ENCODE data around the gene PLCH1.

GRCh38 chr3:155641956-155642355 is 102.9 kb downstream of the PLCH1 start:
- TF ChIP-seq, protein P1, sequence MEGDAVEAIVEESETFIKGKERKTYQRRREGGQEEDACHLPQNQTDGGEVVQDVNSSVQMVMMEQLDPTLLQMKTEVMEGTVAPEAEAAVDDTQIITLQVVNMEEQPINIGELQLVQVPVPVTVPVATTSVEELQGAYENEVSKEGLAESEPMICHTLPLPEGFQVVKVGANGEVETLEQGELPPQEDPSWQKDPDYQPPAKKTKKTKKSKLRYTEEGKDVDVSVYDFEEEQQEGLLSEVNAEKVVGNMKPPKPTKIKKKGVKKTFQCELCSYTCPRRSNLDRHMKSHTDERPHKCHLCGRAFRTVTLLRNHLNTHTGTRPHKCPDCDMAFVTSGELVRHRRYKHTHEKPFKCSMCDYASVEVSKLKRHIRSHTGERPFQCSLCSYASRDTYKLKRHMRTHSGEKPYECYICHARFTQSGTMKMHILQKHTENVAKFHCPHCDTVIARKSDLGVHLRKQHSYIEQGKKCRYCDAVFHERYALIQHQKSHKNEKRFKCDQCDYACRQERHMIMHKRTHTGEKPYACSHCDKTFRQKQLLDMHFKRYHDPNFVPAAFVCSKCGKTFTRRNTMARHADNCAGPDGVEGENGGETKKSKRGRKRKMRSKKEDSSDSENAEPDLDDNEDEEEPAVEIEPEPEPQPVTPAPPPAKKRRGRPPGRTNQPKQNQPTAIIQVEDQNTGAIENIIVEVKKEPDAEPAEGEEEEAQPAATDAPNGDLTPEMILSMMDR (IDR thresholded peaks at IDR 0.05): no peak
- no peak for TF ChIP-seq POLR2A (IDR thresholded peaks at IDR 0.05)

Measured in right lobe of liver (tissue), 4 donors.